HFF-Myc (cell line): ENCODE data around the gene PLOD1.

Experiments
- DNase-seq: peaks from one replicate; pipeline ENCODE4 v3.0.0-alpha.2; 2011; ENCODE audit warnings: low read depth; ENCODE audit errors: extremely low read depth
- H3K4me3 ChIP-seq: replicated peaks from 2 replicates; pipeline ENCODE4 v1.5.1; 2011; ENCODE audit warnings: low read depth, mild to moderate bottlenecking, control low read depth, low read length
- CTCF ChIP-seq: IDR thresholded peaks from 2 replicates; pipeline ENCODE4 v1.5.1; 2012; ENCODE audit warnings: mild to moderate bottlenecking, low read depth, low read length, control low read depth; ENCODE audit errors: missing control alignments

The PLOD1 gene

GRCh38 chr1:11913291-11913690 is 21.2 kb upstream of the PLOD1 start:
- no peak for TF ChIP-seq CTCF
- DNase-seq, result no peak
- no peak overlapping the region for H3K4me3 ChIP-seq

GRCh38 chr1:11914024-11914423 is 20.5 kb upstream of the PLOD1 start:
- H3K4me3 ChIP-seq, result no peak overlapping the region
- no peak for DNase-seq
- TF ChIP-seq CTCF, result no peak

- DNase-seq, result no peak
- H3K4me3 ChIP-seq, result no peak overlapping the region
- TF ChIP-seq CTCF, result no peak
Measured at GRCh38 chr1:11918799-11919519, 15.6 kb upstream of the PLOD1 start.

GRCh38 chr1:11919621-11920020 is 14.9 kb upstream of the PLOD1 start:
- no peak overlapping the region for H3K4me3 ChIP-seq
- TF ChIP-seq CTCF, result no peak
- DNase-seq, result no peak

GRCh38 chr1:11920239-11920903 is 14.1 kb upstream of the PLOD1 start:
- H3K4me3 ChIP-seq, result no peak overlapping the region
- TF ChIP-seq CTCF, result no peak
- DNase-seq, result no peak

GRCh38 chr1:11921022-11921421 is 13.5 kb upstream of the PLOD1 start:
- TF ChIP-seq CTCF, result no peak
- H3K4me3 ChIP-seq, result no peak overlapping the region
- DNase-seq, result no peak
